DOHH2 (cell line): ENCODE data around the gene DNAJC24.

Experiments used
- H3F3A ChIP-seq: fragments of 200-600 bp; sonication (generic), shearing (Covaris generic); 2 replicates; pipeline ENCODE4 v1.6.0; 2016; ENCODE audit warnings: antibody characterized with exemption, mild to moderate bottlenecking; ENCODE audit not compliant: control insufficient read depth, insufficient read depth
- H3K27ac ChIP-seq: fragments of 200-600 bp; sonication (generic); 2 replicates; pipeline ENCODE4 v1.5.1; 2014; ENCODE audit warnings: low read depth, mild to moderate bottlenecking, low read length, moderate library complexity
- H3K27me3 ChIP-seq: fragments of 200-600 bp; sonication (generic); 2 replicates; pipeline ENCODE4 v1.6.1; 2014; ENCODE audit warnings: mild to moderate bottlenecking, low read length, mixed read lengths; ENCODE audit not compliant: control insufficient read depth
- H3K36me3 ChIP-seq: fragments of 200-600 bp; sonication (generic); 2 replicates; pipeline ENCODE4 v1.6.1; 2014; ENCODE audit warnings: mild to moderate bottlenecking, low read length, moderate library complexity, mixed read lengths; ENCODE audit not compliant: control insufficient read depth
- H3K4me1 ChIP-seq: fragments of 200-600 bp; sonication (generic); 2 replicates; pipeline ENCODE4 v1.6.1; 2014; ENCODE audit warnings: mild to moderate bottlenecking, low read length, mixed read lengths; ENCODE audit not compliant: control insufficient read depth
- H3K4me2 ChIP-seq: fragments of 200-600 bp; sonication (generic); 2 replicates; pipeline ENCODE4 v1.6.0; 2014; ENCODE audit warnings: mild to moderate bottlenecking, low read length, moderate library complexity
- H3K4me3 ChIP-seq: fragments of 200-600 bp; sonication (generic); 2 replicates; pipeline ENCODE4 v1.5.1; 2014; ENCODE audit warnings: mild to moderate bottlenecking, low read length, mixed read lengths
- H3K79me2 ChIP-seq: fragments of 200-600 bp; sonication (generic); 2 replicates; pipeline ENCODE4 v1.6.1; 2014; ENCODE audit warnings: mild to moderate bottlenecking, low read length, mixed read lengths; ENCODE audit not compliant: control insufficient read depth
- H3K9me2 ChIP-seq: fragments of 200-600 bp; sonication (generic); replicated peaks from 2 replicates; pipeline ENCODE4 v1.6.1; 2014; ENCODE audit warnings: mild to moderate bottlenecking, low read length, mixed read lengths; ENCODE audit not compliant: control insufficient read depth
- H3K9me3 ChIP-seq: fragments of 200-600 bp; sonication (generic); 2 replicates; pipeline ENCODE4 v1.6.1; 2014; ENCODE audit warnings: antibody characterized with exemption, low read length, mixed read lengths; ENCODE audit not compliant: control insufficient read depth, insufficient read depth
- H4K20me1 ChIP-seq: fragments of 200-600 bp; sonication (generic); 2 replicates; pipeline ENCODE4 v1.6.0; 2014; ENCODE audit warnings: low read depth, mild to moderate bottlenecking, antibody characterized with exemption, low read length, moderate library complexity; ENCODE audit not compliant: control insufficient read depth, insufficient read depth
- EZH2phosphoT487 ChIP-seq: fragments of 200-600 bp; sonication (generic); IDR thresholded peaks from 2 replicates; pipeline ENCODE4 v1.6.1; 2017; ENCODE audit warnings: borderline replicate concordance, mild to moderate bottlenecking, antibody characterized with exemption, low read length, moderate library complexity, mixed read lengths
- TF ChIP-seq, protein P1 (sequence below): fragments of 200-600 bp; sonication (generic); IDR thresholded peaks from one replicate; pipeline ENCODE4 v1.5.1; 2014; ENCODE audit warnings: antibody characterized with exemption, mild to moderate bottlenecking, low read depth, low read length; ENCODE audit not compliant: poor library complexity, severe bottlenecking

The DNAJC24 gene

DNA sequence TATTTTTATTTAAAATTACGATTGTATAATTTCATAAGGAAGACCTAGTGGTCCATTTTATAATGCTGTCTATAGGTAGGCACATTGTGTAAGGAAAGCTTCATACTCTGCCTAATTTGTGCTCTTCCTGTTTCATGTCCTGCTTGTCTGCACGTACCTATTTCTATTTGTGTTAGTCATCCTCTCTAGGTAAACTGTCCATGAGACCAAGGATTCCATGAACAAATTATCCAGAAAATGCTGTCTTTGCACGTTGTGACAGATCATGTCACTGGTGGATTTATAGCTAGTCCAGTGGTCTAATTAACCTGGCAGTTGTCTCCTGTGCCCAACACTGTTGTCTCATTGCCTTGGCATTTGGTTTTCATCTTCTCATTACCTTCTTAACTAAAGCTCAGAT, 44.7 kb downstream of the DNAJC24 start:
- no peaks in the 10 kb centered on the region for H3K4me1 ChIP-seq
- H3K27me3 ChIP-seq, result no peaks in the 10 kb centered on the region
- H4K20me1 ChIP-seq, result no peaks in the 10 kb centered on the region
- no peaks in the 10 kb centered on the region for H3K9me2 ChIP-seq
- H3K9me3 ChIP-seq, result no peaks in the 10 kb centered on the region
- H3K4me3 ChIP-seq, result no peak overlapping the region
- no peak overlapping the region for H3K27ac ChIP-seq
- H3K36me3 ChIP-seq, result no peaks in the 10 kb centered on the region
- H3K4me2 ChIP-seq, result no peak overlapping the region
- H3K79me2 ChIP-seq, result no peaks in the 10 kb centered on the region
- no peaks in the 10 kb centered on the region for H3F3A ChIP-seq
- no peak for TF ChIP-seq EZH2phosphoT487
- TF ChIP-seq, protein P1, sequence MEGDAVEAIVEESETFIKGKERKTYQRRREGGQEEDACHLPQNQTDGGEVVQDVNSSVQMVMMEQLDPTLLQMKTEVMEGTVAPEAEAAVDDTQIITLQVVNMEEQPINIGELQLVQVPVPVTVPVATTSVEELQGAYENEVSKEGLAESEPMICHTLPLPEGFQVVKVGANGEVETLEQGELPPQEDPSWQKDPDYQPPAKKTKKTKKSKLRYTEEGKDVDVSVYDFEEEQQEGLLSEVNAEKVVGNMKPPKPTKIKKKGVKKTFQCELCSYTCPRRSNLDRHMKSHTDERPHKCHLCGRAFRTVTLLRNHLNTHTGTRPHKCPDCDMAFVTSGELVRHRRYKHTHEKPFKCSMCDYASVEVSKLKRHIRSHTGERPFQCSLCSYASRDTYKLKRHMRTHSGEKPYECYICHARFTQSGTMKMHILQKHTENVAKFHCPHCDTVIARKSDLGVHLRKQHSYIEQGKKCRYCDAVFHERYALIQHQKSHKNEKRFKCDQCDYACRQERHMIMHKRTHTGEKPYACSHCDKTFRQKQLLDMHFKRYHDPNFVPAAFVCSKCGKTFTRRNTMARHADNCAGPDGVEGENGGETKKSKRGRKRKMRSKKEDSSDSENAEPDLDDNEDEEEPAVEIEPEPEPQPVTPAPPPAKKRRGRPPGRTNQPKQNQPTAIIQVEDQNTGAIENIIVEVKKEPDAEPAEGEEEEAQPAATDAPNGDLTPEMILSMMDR, result no peak

GRCh38 chr11:31415435-31415834, 45.8 kb downstream of the DNAJC24 start:
- TF ChIP-seq, protein P1, result no peak
- TF ChIP-seq EZH2phosphoT487, result no peak
- H3F3A ChIP-seq, result no peaks in the 10 kb centered on the region
- no peak overlapping the region for H3K4me3 ChIP-seq
- no peaks in the 10 kb centered on the region for H3K27me3 ChIP-seq
- no peaks in the 10 kb centered on the region for H3K9me2 ChIP-seq
- no peaks in the 10 kb centered on the region for H3K79me2 ChIP-seq
- H4K20me1 ChIP-seq, result no peaks in the 10 kb centered on the region
- H3K36me3 ChIP-seq, result no peaks in the 10 kb centered on the region
- no peak overlapping the region for H3K27ac ChIP-seq
- no peaks in the 10 kb centered on the region for H3K4me1 ChIP-seq
- H3K4me2 ChIP-seq, result no peak overlapping the region
- H3K9me3 ChIP-seq, result no peaks in the 10 kb centered on the region

DNA sequence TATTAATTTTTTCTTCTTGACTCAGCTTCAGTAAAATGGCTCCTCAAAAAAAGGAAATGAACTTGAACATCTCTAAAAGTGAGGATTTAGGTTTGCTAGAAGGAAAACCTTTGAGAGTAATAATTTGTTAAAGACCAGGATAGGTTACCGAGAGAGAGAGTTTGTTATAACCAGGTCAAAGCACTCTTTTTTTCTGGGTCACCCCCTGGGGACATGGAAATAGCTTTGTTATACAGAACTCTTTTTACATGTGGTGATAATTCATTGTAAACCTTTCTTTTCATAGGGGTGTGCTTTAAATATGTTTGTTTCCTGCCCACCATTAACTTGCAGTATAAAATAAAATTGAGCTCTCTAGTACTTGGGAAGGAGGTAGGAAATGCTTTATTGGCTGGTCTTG, 47.7 kb downstream of the DNAJC24 start:
- no peak for TF ChIP-seq EZH2phosphoT487
- TF ChIP-seq, protein P1, result no peak
- no peaks in the 10 kb centered on the region for H4K20me1 ChIP-seq
- no peaks in the 10 kb centered on the region for H3K4me1 ChIP-seq
- H3F3A ChIP-seq, result no peaks in the 10 kb centered on the region
- H3K79me2 ChIP-seq, result no peaks in the 10 kb centered on the region
- no peaks in the 10 kb centered on the region for H3K27me3 ChIP-seq
- no peak overlapping the region for H3K4me3 ChIP-seq
- H3K27ac ChIP-seq, result no peak overlapping the region
- no peaks in the 10 kb centered on the region for H3K9me2 ChIP-seq
- no peak overlapping the region for H3K4me2 ChIP-seq
- H3K36me3 ChIP-seq, result no peaks in the 10 kb centered on the region
- no peaks in the 10 kb centered on the region for H3K9me3 ChIP-seq

DNA sequence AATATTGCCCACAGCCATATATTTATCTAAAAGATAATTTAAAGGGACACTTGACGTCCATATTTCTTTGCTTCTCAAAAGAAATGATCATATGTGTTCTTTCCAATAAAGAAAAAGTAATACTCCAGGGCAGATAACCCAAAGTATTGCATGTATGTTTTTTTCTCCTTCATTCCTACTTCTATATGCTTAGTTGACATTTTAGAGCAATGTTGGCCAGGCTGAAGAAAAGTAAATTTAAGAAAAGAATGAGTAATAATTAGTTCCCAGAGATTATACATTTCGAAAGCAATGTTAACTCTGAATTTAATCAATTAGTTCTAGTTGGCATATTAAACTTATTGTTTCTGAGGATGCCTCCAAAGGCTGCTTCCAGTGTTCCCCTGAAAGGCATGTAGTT, 48.2 kb downstream of the DNAJC24 start:
- TF ChIP-seq, protein P1, result no peak
- TF ChIP-seq EZH2phosphoT487, result no peak
- Histone ChIP-seq H3K4me2 (no peak overlapping the region), H3K27me3 (no peaks in the 10 kb centered on the region), H3F3A (no peaks in the 10 kb centered on the region), H3K4me3 (no peak overlapping the region), H3K27ac (no peak overlapping the region), H3K9me3 (no peaks in the 10 kb centered on the region), H3K79me2 (no peaks in the 10 kb centered on the region), H3K4me1 (no peaks in the 10 kb centered on the region), H4K20me1 (no peaks in the 10 kb centered on the region), H3K9me2 (no peaks in the 10 kb centered on the region), H3K36me3 (no peaks in the 10 kb centered on the region)
